Upper lobe of left lung (tissue), 4 donors: ENCODE results near the gene PLBD2.

ENCODE experiments used
- CTCF ChIP-seq, 6 experiments: fragments of 450-650 bp in 4 of 6; fragments of 200-600 bp in 2 of 6; sonication (generic) in 2 of 6; IDR thresholded peaks; one replicate each; pipeline ENCODE4 v1.5.1; 2016 to 2019; ENCODE audit warnings: antibody characterized with exemption in 6 of 6
- EP300 ChIP-seq, 4 donors: sonication (generic); formaldehyde crosslinking; IDR thresholded peaks; one replicate each; pipeline ENCODE4 v1.5.1; 2017; ENCODE audit warnings: antibody characterized with exemption in 4 of 4, control low read depth in 2 of 4
- POLR2AphosphoS5 ChIP-seq, 2 donors: sonication (generic); formaldehyde crosslinking; IDR thresholded peaks; one replicate each; pipeline ENCODE4 v1.5.1; 2017; ENCODE audit warnings: antibody characterized with exemption in 2 of 2

GRCh38 chr12:113358381-113359132, at the start of gene PLBD2:
- TF ChIP-seq CTCF (IDR thresholded peaks at IDR 0.05) (peak in 3 of 6 experiments; percentile 4 to 45 (median 40)), EP300 (IDR thresholded peaks at IDR 0.05) (peak in 1 of 4 donors; percentile 4), POLR2AphosphoS5 (IDR thresholded peaks at IDR 0.05) (peak; percentile 14 to 75)
